NCI-H2107 treated with DMSO at 0.1 percent for 48 hours (cell line): Measurements from ENCODE around the gene FGF1.
A peak's percentile ranks its signal among the peaks of the same experiment; 100 is the strongest.

ENCODE experiments used
- DNase-seq: peaks from one replicate; lab custom pipeline; 2025; ENCODE audit not compliant: unreplicated experiment; lab: John Stamatoyannopoulos, UW

Gene FGF1

DNA sequence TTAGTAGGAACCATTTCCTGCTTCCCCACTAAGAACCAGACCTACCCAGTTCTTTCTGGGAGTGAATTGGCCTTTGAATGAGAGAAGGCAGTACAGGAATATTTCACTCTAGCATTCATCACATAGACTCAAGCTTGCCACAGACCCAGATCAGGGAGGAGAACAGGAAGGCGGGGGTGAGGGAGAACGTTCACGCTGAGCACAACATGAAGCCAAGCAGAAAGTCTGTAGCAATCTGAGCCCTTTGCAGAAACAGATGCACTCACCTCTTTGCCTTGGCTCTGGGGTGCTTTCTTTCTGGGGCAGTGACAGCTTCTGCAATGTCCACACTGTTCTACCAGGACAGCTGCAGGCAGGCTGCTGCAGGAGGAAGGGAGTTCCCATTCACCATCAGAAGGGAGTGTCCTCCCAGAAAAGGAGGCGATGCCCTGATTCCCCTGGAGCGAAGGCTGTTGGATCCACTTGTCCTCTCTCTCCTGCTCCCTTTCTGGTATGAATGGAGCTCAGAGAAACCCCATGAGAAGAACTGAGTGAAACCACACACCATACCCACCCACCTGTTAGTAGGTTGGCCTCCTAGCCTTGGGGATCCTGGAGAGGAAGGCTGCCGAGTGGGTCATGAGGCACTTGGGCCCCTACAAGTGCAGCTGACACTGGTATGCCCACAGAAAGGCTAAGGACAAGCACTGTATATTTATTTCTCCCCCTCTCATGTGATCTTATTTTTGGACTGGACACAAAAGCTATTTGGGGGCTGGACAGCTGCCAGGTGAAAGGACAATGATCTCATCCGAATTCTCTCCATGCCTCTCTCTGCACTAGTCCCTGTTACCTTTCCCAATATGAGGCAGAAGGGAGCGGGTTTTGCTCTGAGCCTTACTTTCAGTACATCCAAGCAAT lies 11.7 kb upstream of the FGF1 start:
- no peak for DNase-seq

DNA sequence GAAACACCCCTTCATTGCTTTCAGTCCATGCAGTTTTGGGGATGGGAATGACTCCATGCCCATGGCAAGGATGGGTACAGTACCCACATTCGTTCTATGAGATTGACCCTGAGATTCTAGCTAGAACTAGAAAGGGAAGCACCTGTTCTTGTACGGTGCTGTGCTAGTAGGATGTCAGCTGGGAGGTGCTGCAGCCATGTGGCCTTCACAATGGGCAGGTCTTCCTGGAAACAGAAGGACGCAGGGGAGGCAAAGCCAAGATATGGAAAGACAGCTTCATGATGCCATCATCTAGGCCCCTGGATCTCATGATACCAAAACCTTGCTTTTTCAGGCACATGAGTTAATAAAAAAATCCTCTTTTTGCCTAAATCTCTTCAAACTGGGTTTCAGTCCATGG lies 10.5 kb upstream of the FGF1 start:
- DNase-seq: no peak

DNA sequence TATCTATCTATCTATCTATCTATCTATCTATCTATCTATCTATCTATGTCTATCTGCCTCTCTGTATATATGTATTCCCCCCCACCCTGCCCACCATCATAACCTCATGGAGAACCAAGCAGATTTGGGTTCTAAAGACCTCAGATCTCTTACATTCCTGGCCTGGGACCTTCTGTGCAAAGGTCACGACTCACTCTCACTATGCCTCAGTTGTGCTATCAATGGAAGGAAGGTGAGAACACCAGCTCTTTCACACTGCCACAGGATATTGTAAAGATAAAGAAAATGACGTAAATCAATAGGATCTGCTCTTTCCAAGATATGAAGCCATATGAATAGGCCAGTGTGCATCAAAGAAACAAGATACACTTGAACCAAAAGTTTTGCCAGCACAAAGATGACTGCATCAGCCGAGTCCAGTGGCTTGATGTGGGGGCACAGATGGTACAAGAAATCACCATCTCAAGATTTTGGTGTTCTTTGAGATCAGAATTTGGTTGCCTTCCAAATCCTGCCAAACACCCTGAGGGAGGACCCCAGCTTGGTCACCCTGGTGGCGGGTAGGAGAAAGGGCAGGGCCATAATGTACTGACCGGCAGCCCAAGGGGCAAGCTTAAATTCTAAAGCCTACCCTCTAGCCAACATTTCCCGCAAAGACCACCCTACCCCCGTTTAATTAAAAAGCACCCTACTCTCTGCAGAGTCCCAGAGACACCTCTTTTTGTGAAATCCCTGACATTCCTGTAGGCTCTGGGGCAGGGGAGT lies 8.4 kb upstream of the FGF1 start:
- DNase-seq: no peak

DNA sequence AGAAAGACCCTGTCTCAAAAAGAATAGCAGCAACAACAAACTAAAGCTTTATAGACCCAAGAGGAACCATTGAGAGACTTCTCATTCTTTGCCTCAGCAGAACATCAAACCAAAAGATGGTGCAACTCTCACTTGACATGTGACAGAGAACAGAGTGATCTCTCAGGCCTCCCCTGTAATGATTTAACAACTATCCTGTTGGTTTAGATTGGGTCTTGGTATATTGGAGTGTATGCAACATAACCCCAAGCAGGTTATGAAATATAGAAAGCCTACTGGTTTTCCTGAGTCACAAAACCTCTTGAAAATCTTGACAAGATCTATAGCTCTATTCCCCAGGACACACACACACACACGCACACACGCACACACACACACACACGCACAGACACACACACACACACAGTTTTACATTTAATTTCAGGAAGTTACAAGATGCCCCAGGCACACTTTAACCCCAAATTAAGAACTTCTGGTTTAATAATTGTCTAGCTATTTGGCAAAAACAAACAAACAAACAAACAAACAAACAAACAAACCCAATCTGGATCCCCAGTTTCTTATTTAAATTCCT lies 6.5 kb upstream of the FGF1 start:
- no peak for DNase-seq

DNA sequence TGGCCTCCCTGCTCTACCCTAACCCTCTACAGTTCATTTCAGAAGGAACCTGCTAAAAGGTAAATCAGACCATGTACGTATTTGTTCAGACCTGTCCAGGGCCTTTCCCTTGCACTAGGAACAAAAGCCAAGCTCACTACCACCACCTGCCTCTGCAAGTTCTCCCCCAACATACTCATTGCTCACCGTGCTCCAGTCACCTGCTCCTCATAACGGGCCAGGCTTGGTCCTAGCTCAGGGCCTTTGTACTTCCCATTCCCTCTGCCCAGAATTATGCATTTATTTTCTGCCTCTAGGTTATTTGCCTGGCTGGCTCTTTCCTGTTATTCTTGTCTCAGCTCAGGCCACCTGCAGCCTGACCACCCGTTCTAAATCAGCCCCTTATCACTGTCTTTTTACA lies 4.8 kb upstream of the FGF1 start:
- no peak for DNase-seq

DNA sequence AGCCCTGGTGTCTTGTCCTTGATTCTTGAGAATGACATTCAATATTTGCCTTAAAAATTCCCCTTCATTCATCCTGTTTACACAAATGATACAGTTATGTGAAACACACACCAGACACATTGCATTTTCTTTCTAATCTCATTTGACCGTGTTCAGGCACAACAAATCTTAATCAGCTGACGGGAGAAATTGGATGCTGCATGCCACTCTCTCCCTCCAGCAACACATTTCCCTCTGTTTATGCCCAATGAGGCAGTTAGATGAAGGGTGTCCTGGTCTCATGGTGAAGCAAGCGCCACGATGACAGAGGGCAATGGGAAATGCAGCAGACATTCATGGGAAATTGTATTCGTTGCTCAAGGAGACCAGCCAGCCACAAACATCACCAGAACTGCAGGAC lies 3.2 kb upstream of the FGF1 start:
- DNase-seq: no peak

DNA sequence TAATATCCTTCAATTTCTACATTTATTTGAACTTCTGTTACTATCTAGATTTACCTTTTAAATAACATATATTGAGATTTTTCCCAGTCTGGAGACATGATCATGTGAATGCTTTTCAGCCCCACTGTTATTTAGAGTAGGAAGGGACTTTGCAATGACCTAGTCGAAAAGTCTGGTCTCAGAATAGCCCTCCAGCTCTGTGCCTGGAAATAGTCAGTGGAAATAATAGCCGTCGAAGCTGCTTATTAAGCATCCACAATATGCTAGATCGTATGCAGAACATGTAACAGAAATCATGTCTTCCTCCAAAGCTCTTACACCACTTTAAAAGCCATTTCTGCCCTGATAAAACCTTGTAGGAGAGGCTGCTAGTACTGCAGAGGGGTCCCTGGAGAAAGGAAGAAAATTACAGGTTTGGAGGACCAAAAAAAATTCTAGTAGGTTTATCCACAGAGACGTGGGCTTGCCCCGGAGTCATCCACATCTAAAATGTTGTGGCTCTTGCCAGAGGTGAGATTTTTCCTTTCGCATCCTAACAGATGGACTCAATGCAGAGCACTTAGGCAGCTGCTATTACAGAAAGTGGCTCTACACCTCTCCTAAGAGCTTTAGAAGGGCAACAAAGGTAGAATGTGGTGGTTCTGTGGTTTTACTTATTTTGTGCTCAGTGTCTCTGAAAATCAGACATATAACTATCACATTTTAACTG lies 2.5 kb upstream of the FGF1 start:
- peak; percentile 41 for DNase-seq

DNA sequence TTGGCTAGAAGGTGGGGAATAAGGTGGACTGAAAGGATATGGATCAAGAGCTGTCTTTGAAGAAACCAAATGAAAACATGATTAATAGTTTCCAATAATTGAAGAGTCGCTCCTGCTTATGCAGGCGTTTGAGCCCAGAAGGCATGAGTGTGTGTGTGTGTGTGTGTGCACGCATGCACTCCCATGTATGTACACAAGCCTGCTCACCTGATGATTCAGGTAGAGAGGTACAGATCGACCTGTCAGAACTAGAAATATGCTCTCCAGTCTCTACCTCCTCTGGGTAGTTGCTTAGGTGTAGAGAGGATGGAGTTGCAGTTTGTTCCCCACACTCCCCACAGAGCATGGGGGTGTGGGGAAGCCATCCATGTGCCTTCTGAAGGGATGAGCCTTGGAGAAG lies 1.1 kb upstream of the FGF1 start:
- DNase-seq: no peak

DNA sequence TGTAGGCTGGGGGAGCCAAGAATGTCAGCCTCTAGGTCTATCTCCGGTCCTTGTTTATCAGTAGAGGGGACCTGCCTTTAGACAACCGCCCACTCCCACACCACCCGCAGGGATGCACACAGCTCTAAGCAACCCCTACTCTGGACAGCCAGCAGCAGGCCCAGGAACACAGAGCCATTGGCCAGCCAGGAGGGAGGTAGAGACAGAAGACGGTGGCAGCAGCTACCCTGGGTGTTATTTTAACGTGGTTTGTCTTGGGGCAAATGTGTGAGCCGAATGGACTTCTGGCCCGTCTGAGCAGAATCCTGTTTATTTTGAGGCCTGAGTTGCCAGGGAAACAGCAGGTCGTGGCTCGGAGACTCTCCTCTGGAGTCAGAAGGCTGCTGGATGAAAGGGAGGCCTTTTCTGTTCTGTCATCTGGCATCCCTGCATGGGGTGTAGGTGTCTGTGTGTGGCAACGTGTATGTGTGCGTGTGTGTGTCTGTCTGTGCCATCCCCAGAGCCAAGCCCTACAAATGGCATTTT lies 382 bp upstream of the FGF1 start:
- DNase-seq: no peak

DNA sequence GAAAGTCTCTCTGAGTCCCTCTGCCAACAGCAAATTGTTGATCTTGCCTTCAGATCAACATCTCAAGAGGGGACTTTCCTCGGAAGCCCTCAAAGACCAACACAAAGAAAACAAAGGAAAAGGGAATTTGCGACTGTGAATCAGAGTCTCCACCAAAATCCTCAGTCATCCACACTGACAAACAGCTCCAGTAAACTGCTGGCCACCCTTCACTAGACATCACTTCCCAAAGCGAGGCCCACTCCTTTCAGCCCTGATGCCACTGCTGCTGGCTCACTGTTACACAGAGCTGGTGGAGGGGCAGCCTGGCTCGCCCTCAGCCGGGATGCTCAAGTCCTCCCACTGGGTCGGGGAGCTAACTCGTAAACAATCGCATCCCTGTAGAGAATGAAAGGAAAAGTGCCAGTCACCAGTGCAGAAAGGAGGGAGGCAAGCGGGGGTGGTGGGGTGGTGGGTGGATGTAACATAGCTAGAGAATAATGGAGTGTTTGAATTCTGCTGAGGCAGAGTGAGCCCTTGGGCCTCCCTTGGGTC lies 1.3 kb downstream of the FGF1 start:
- no peak for DNase-seq

DNA sequence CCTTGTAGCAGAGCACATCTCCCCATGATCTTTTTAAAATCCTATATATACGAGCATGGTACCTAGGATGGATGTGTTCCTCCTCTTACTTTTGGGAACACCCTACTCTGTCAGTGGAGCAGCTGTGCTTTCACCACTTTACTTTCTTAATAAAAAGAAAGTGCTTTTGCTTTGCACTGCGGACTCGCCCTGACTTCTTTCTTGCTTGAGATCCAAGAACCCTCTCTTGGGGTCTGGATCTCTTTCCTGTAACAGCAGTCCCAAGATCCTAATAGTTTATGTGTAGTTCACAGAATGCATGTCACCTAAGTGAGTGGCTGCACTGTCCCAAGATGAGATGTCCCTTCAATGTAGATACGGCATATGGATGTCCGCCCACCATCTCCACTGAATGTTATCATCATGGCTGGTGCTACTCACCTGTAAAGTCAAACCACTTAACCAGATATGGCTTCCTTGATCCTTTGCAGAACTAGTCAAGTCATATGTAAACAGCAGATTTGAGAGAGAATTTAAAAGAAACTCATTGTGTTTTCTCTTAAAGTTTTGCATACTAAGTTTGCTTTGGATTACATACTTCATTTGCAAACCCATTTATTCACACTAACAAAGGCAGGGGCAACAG lies 1.9 kb downstream of the FGF1 start:
- no peak for DNase-seq

DNA sequence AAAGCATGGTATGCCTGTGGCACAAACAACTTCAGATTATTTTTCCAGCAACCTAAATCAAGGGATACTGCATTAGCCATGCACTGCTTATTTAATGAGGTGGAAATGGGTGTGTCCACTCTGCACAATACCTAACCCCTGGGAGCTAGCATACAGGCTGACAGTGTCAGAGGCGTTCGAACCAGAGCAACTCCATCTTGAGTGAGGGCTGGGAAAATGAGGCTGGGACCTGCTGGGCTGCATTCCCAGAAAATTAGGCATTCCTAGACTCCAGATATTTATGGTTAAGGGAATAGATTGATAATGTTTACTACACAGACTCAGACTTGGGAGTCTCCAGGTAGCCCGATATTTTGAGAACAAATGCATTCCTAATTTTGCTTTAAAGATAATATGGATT lies 2.8 kb downstream of the FGF1 start:
- DNase-seq: no peak

DNA sequence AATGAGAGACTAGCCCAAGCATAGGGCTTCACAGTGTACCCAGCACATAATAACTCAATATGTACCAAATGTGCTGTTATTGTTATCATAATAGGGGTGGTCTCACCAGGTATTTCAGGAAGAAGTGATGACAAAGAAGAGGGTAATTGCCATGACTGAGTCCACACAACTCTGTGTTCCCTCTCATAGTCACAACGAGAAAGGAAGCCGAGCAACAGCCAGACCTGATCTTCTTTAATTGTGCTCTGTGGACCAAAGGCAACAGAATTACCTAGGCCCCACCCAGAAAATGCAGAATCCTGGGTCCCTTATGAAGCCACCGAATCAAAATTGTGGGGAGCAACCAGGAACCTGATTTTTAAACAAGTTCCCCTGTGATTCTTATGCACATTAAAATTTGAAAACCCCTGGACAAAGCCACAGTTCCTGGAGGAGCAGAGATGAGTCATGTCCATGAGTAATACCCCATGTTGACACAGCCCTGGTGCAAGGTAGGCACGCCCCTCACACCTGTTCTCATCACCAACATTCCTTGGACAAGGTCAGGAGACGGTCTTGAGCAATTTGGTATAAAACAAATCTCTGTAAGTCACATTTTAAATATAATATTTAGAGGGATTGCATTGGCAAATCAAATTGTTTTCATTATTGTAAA lies 5.2 kb downstream of the FGF1 start:
- no peak for DNase-seq

DNA sequence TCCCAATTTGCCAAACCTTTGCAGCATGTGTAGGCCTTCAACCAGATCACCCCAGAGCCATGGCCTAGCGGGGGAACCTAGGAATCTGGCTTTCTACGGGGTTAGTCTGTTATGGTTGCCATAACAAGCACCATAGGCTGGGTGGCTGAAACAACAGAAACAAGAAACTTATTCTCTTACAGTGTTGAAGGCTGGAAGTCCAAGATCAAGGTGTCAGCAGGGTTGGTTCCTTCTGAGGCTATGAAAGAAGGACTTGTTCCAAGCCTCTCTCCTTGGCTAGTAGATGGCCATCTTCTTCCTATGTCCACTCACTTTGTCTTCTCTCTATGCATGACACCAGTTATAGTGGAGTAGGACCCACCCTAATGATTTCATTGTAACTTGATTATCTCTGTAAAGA lies 6.1 kb downstream of the FGF1 start:
- no peak for DNase-seq

DNA sequence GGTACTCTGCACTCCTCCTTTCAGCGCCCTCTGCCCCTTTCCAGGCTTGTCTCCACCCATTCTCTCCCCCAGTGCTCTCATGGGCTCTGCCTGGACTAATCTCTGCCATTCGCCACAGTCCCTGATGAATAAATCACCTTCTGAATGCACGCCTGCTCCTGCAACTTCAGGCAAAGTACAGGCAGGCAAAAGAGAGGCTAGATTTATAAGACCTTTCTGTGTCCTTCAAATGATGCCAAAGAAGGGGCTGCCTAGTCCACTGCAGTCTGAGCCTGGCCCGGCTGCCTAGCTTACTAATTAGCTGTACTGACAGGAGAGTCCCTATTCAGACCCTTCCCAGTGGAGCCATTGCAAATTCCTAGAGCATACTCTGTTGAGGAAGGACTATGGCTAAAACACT lies 7.4 kb downstream of the FGF1 start:
- DNase-seq: no peak

DNA sequence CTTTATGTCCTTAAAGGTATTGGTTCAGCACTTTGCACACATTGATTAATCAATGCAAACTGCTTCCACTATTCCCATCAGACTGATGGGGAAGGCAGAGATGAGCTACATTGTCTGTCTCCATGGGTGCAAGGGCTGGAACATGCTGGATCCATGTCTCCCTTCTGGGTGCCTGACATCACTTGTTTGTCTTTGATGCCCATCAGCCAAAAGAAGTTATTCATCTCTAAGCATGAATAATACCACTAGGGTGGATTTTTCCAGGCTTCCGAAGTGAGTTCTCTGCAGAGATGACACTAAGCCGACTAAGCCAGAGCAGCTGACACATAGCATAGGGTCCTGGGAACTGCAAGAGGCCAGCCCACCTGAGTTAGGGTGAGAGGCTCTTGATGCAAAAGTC lies 8.7 kb downstream of the FGF1 start:
- DNase-seq: no peak

DNA sequence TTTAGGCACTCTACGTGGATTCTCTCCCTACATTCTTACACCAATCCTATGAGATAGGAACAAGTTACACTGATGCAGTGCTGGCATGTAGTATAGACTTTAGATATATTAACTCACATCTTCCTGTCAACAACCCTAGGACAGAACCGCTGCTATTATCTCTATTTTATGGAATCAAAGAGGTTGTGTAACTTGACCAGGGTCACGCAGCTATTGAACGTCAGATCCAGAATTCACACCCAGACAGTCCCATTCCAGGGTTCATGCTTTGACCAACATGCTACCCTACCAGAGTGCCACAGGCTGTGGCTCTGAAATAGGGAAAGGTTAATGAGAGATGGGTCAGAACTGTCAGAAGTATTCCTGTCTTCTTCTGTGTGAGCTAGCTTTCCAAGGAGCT lies 9.6 kb downstream of the FGF1 start:
- no peak for DNase-seq

DNA sequence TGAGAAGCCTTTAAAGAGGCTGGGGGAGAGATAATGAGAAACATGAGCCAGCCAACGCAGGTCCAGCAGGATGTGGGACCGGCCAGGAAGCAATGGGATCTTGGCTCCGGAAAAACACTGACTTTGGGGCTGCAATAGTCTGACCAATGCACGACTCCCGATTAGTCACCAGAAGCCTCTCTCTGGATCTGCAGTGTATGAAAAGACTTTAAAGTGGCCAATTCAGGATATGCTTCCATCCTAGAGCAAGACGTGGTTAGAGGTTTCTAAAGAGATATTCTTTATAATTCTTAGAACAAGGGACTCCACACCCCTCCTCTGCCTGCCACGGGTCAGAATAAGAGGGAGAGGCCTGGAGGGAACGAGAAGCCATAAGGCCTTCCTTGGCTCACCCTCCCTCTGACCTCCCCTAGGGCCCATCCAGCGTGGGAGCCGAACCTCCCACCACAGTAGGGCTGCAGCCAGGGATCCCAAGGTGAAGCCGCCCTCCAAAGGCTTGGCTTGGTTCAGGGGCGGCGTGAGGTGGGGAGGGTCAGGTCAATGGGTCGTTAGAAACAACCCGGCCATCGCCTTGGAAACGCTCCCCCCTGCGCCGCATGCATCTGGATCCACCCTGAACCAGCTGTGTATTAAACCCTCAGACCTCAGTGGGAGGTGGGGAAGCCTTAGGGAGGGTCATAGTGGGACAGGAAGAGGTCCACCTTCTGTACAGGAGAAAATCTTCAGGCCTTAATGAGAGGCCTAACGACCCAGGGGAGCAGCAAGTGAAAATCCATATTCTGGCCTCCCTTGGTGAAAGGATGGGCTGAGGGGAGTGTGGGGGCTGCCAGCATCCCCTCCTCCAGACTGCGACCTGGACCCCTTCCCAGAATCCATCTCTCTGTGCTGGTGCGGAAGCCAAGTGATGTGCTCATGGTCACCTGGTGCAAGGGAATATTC lies 11.1 kb downstream of the FGF1 start:
- DNase-seq: no peak

DNA sequence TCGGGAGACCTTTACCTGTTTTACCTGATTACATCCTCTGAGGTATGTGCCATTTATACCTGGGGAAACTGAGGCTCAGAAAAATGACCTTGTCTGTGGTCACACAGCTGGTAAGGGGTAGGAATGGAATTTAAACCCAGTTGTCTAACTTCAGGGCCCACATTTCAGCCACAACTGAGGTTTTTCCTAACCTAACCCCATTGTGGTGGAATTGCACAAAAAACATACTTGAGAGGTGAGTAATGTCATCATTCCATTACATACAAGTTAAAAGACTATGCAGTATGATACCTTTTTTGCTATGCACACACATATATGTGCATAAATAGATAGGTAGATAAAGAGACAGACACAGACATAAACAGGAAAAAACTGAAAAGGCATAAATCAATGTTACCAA lies 14.1 kb downstream of the FGF1 start:
- no peak for DNase-seq
